Kidney epithelial cell (primary cell): ENCODE results near the gene SPOCK1. TPM values are rescaled to one million over a fixed set of nuclear protein-coding genes. Genes with fewer than 3 reads are reported as not detected.

Experiments used
- DNase-seq: peaks from one replicate; pipeline ENCODE4 v3.0.0-alpha.2; 2010; ENCODE audit warnings: low read depth
- H3K27me3 ChIP-seq: 2 replicates; pipeline ENCODE4 v1.6.0; 2011; ENCODE audit warnings: low read length; ENCODE audit not compliant: control insufficient read depth, insufficient read depth
- H3K36me3 ChIP-seq: 2 replicates; pipeline ENCODE4 v1.5.1; 2011; ENCODE audit warnings: low read length; ENCODE audit not compliant: control insufficient read depth, insufficient read depth
- H3K4me3 ChIP-seq: 2 replicates; pipeline ENCODE4 v1.5.1; 2011; ENCODE audit warnings: low read depth, mild to moderate bottlenecking, control low read depth, low read length
- total RNA-seq: library from RNA; depleted of rRNA; stranded (reverse); fragments of >200 nt; gene quantifications from 2 replicates; pipeline ENCODE4 v1.2.3, GENCODE V29; 2015
- TF ChIP-seq, protein P1 (sequence below): IDR thresholded peaks from 2 replicates; pipeline ENCODE4 v1.5.1; 2011; ENCODE audit warnings: mild to moderate bottlenecking, moderate library complexity, low read length, control low read depth, inconsistent platforms; ENCODE audit not compliant: insufficient read depth, poor library complexity, severe bottlenecking

The SPOCK1 gene
- total RNA-seq, 1 donor from 2014 or later: 13.1 TPM

DNA sequence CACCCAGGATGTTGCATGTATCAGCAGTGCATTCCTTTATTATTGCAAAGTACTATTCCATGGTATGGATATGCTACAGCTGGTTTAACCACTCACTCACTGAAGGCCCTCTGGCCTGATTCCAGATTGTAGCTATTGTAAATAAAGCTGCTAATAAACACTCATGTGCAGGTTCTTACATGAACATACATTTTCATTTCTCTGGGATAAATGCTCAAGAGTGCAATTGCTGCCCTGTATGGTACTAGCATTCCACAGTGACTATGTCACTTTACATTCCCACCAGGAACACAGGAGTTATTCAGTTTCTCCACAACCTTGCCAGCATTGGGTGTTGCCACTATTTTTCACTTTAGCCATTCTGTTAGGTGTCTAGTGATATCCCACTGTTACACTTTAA lies 267.6 kb downstream of the SPOCK1 start:
- TF ChIP-seq, protein P1, sequence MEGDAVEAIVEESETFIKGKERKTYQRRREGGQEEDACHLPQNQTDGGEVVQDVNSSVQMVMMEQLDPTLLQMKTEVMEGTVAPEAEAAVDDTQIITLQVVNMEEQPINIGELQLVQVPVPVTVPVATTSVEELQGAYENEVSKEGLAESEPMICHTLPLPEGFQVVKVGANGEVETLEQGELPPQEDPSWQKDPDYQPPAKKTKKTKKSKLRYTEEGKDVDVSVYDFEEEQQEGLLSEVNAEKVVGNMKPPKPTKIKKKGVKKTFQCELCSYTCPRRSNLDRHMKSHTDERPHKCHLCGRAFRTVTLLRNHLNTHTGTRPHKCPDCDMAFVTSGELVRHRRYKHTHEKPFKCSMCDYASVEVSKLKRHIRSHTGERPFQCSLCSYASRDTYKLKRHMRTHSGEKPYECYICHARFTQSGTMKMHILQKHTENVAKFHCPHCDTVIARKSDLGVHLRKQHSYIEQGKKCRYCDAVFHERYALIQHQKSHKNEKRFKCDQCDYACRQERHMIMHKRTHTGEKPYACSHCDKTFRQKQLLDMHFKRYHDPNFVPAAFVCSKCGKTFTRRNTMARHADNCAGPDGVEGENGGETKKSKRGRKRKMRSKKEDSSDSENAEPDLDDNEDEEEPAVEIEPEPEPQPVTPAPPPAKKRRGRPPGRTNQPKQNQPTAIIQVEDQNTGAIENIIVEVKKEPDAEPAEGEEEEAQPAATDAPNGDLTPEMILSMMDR: no peak
- DNase-seq: no peak
- H3K4me3 ChIP-seq: no peak overlapping the region
- H3K36me3 ChIP-seq: no peaks in the 10 kb centered on the region
- H3K27me3 ChIP-seq: no peaks in the 10 kb centered on the region

GRCh38 chr5:137228816-137229215 lies 270.3 kb downstream of the SPOCK1 start:
- no peak overlapping the region for H3K4me3 ChIP-seq
- TF ChIP-seq, protein P1: no peak
- no peak for DNase-seq
- no peaks in the 10 kb centered on the region for H3K27me3 ChIP-seq
- no peaks in the 10 kb centered on the region for H3K36me3 ChIP-seq

DNA sequence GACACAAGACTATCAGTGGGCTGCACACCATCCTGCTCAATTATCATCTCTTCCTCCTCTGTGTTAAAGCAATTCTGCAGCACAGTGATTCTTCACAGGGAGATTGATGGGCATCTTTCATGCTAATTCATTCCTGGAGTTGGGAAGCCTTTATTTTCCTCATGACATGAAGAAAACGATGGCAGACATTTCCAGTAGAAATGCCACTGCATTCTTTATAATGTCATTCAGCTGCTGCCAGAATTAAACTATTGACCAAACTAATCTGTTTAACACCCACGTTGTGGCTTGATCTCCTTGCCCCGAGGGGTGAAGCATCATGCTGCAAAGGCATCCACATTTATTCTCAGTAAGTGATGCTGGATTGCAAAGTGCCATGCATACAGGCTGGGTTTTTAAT lies 273.0 kb downstream of the SPOCK1 start:
- Histone ChIP-seq H3K27me3 (no peaks in the 10 kb centered on the region), H3K4me3 (no peak overlapping the region), H3K36me3 (no peaks in the 10 kb centered on the region)
- TF ChIP-seq, protein P1: no peak
- DNase-seq: no peak

DNA sequence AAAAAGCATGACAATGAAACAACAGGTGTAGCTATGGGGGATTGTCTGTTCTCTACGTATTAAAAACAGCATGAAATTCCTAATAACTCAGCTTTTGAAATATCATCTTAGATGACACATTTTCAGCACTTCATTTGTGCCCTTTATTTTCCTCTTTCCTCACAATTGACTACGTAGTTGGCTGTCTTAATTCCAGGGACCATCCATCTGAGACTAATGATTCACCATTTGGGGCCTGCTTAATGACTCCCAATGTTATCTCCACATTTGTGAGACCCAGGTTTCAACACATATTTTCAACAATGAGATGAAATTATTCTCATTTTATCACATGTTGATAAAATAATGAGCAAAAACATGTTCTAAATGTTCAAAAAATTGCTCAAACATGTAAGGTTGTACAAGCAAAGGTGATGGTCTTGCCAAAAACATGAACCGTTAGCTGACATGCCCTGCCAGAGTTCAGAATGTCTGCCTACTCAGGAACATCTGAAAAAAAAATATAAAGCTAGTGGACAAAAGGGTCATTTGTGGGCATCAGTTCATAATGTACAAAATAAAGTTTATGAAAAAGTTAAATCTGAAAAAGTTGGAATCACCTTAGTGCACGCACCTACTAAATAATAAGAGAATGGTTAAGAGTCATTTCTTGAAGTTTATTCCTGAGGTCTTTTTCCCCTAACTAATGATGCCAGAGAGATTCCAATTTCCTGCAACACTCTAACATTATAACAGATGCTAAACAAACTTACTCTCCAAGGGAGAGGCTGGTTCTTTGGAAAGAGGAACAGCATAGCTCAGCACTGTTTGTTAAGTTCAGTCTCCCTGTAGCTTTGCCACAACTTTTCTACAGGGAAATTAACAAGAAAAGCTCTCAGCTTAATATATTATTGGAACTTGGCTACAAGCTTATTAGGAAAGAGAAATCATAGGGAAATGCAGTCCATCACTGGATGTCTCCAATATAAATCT lies 275.5 kb downstream of the SPOCK1 start:
- Histone ChIP-seq H3K4me3 (no peak overlapping the region), H3K36me3 (no peaks in the 10 kb centered on the region), H3K27me3 (no peaks in the 10 kb centered on the region)
- no peak for DNase-seq
- TF ChIP-seq, protein P1: no peak

- Histone ChIP-seq H3K36me3 (no peaks in the 10 kb centered on the region), H3K27me3 (no peaks in the 10 kb centered on the region), H3K4me3 (no peak overlapping the region)
- TF ChIP-seq, protein P1: no peak
- no peak for DNase-seq
Measured at GRCh38 chr5:137221943-137222342, 277.2 kb downstream of the SPOCK1 start.
